HG03439 (cell line): Measurements from ENCODE around the gene KCNIP1.

ENCODE experiments used
- ATAC-seq: cut with Tn5 transposase; IDR thresholded peaks from one replicate; pipeline ENCODE4 v1.9.1; 2021; ENCODE audit warnings: mild to moderate bottlenecking, moderate library complexity; ENCODE audit not compliant: unreplicated experiment

The KCNIP1 gene

GRCh38 chr5:170590566-170590965 lies 86.7 kb downstream of the KCNIP1 start:
- ATAC-seq: no peak

GRCh38 chr5:170591054-170591453 lies 87.2 kb downstream of the KCNIP1 start:
- ATAC-seq: no peak

- ATAC-seq: no peak
Observed at GRCh38 chr5:170596482-170597044, 92.7 kb downstream of the KCNIP1 start.

- ATAC-seq: no peak
Observed at GRCh38 chr5:170597109-170597751, 93.4 kb downstream of the KCNIP1 start.

GRCh38 chr5:170597872-170598271 lies 94.1 kb downstream of the KCNIP1 start:
- ATAC-seq: no peak

- no peak for ATAC-seq
Observed at GRCh38 chr5:170599756-170600155, 95.9 kb downstream of the KCNIP1 start.

GRCh38 chr5:170601619-170602018 lies 97.8 kb downstream of the KCNIP1 start:
- no peak for ATAC-seq

GRCh38 chr5:170603109-170603508 lies 99.3 kb downstream of the KCNIP1 start:
- ATAC-seq: no peak

- no peak for ATAC-seq
Observed at GRCh38 chr5:170603578-170604565, 100.1 kb downstream of the KCNIP1 start.

GRCh38 chr5:170606941-170607340 lies 103.1 kb downstream of the KCNIP1 start:
- no peak for ATAC-seq

- ATAC-seq: no peak
Observed at GRCh38 chr5:170611449-170612090, 107.8 kb downstream of the KCNIP1 start.

GRCh38 chr5:170612256-170612678 lies 108.4 kb downstream of the KCNIP1 start:
- ATAC-seq: no peak

GRCh38 chr5:170614065-170614490 lies 110.3 kb downstream of the KCNIP1 start:
- no peak for ATAC-seq

- ATAC-seq: no peak
Observed at GRCh38 chr5:170614720-170615119, 110.9 kb downstream of the KCNIP1 start.

GRCh38 chr5:170617533-170618490 lies 114.0 kb downstream of the KCNIP1 start:
- no peak for ATAC-seq

- ATAC-seq: no peak
Observed at GRCh38 chr5:170619869-170620268, 116.0 kb downstream of the KCNIP1 start.

GRCh38 chr5:170622933-170623332 lies 119.1 kb downstream of the KCNIP1 start:
- ATAC-seq: no peak

GRCh38 chr5:170623576-170624181 lies 119.9 kb downstream of the KCNIP1 start:
- ATAC-seq: no peak
